Kidney tubule cell (primary cell): ENCODE data around the gene CCKAR.
A peak's percentile ranks its signal among the peaks of the same experiment; 100 is the strongest.
"Not testable (repeated sequence)": the region's sequence is repeated elsewhere in the genome, so short reads cannot be mapped to it uniquely, and the experiment has no call there.

Source experiments
- DNase-seq: peaks from one replicate; pipeline ENCODE4 v3.0.0-alpha.2; 2018; ENCODE audit warnings: low spot score

CCKAR gene

GRCh38 chr4:26490111-26490959, at the start of gene CCKAR:
Gene CCKAR, minus strand, starts transcription at chr4:26490484. Its CDS starts 217 bp downstream, at chr4:26490267.
- peak; percentile 48 for DNase-seq

- DNase-seq = no peak
Observed at GRCh38 chr4:26533685-26534084, 43.4 kb upstream of the CCKAR start.

- DNase-seq = no peak
Observed at GRCh38 chr4:26531491-26532116, 41.3 kb upstream of the CCKAR start.

GRCh38 chr4:26530099-26530498, 39.8 kb upstream of the CCKAR start:
- DNase-seq = no peak

- DNase-seq = no peak
Observed at GRCh38 chr4:26529479-26529878, 39.2 kb upstream of the CCKAR start.

GRCh38 chr4:26525771-26526150, 35.5 kb upstream of the CCKAR start:
- DNase-seq = peak; percentile 78

GRCh38 chr4:26525136-26525770, 35.0 kb upstream of the CCKAR start:
- DNase-seq = peak; percentile 85

- DNase-seq = no peak
Observed at GRCh38 chr4:26524011-26524410, 33.7 kb upstream of the CCKAR start.

- DNase-seq = peak; percentile 19
Observed at GRCh38 chr4:26522478-26522877, 32.2 kb upstream of the CCKAR start.

GRCh38 chr4:26520728-26521450, 30.6 kb upstream of the CCKAR start:
- DNase-seq = peak; percentile 32

GRCh38 chr4:26515936-26516335, 25.7 kb upstream of the CCKAR start:
- DNase-seq = no peak

- DNase-seq = no peak
Observed at GRCh38 chr4:26510334-26510964, 20.2 kb upstream of the CCKAR start.

GRCh38 chr4:26509681-26510333, 19.5 kb upstream of the CCKAR start:
- no peak for DNase-seq

GRCh38 chr4:26507286-26507685, 17.0 kb upstream of the CCKAR start:
- no peak for DNase-seq

GRCh38 chr4:26503844-26504243, 13.6 kb upstream of the CCKAR start:
- no peak for DNase-seq

- DNase-seq = no peak
Observed at GRCh38 chr4:26503427-26503826, 13.1 kb upstream of the CCKAR start.

GRCh38 chr4:26500565-26500999, 10.3 kb upstream of the CCKAR start:
- DNase-seq = not testable (repeated sequence)

- DNase-seq = no peak
Observed at GRCh38 chr4:26496207-26496783, 6.0 kb upstream of the CCKAR start.

- DNase-seq = no peak
Observed at GRCh38 chr4:26493461-26493860, 3.2 kb upstream of the CCKAR start.

- no peak for DNase-seq
Observed at GRCh38 chr4:26491449-26492170, 1.3 kb upstream of the CCKAR start.
